ENCODE data around the gene ARHGAP36. TPM values are rescaled to one million over a fixed set of nuclear protein-coding genes. Genes with fewer than 3 reads are reported as not detected.

The ARHGAP36 gene
- polyA plus RNA-seq, 1 donor from 2014 or later = 6.7 TPM

GRCh38 chrX:131063613-131064012, 5.5 kb downstream of the ARHGAP36 start:
- Histone ChIP-seq H2AFZ (ENCODE audit: low read depth, low read length) (no peak overlapping the region), H3F3A (ENCODE audit: insufficient read depth, low read length, poor library complexity, severe bottlenecking) (no peaks in the 10 kb centered on the region), H3K4me2 (ENCODE audit: low read length) (no peak overlapping the region), H3K79me2 (replicated peaks; ENCODE audit: insufficient read depth, low read length) (peaks cover 11% of the 10 kb centered on the region), H3K9me3 (ENCODE audit: low read length) (no peaks in the 10 kb centered on the region), H3K4me3 (ENCODE audit: low read length) (peak overlapping the region; percentile 71), H3K9me2 (ENCODE audit: insufficient read depth, low read length) (no peaks in the 10 kb centered on the region), H3K36me3 (ENCODE audit: insufficient read depth, low read length) (no peaks in the 10 kb centered on the region), H3K27me3 (ENCODE audit: insufficient read depth, low read depth, low read length) (no peaks in the 10 kb centered on the region), H3K9ac (ENCODE audit: low read length) (no peak overlapping the region), H3K27ac (ENCODE audit: low read length) (no peak overlapping the region), H4K20me1 (ENCODE audit: insufficient read depth) (no peaks in the 10 kb centered on the region)
- no peak for TF ChIP-seq TAF1 (IDR thresholded peaks at IDR 0.05; ENCODE audit: low read depth)
- no peak for TF ChIP-seq REST (IDR thresholded peaks at IDR 0.05; ENCODE audit: borderline replicate concordance)
- TF ChIP-seq RAD21 (conservative IDR thresholded peaks at IDR 0.05) = peak; percentile 26
- TF ChIP-seq SMC3 (conservative IDR thresholded peaks at IDR 0.05; ENCODE audit: poor library complexity) = no peak
- no peak for TF ChIP-seq POLR2AphosphoS5 (IDR thresholded peaks at IDR 0.05)
- no peak for TF ChIP-seq EP300 (conservative IDR thresholded peaks at IDR 0.05; ENCODE audit: poor library complexity, severe bottlenecking)
- no peak for TF ChIP-seq MXI1 (conservative IDR thresholded peaks at IDR 0.05; ENCODE audit: poor library complexity, severe bottlenecking)
- no peak for TF ChIP-seq EZH2 (IDR thresholded peaks at IDR 0.05; ENCODE audit: borderline replicate concordance, insufficient read depth, low read length, poor library complexity, severe bottlenecking)
- TF ChIP-seq CTCF (IDR thresholded peaks at IDR 0.05; ENCODE audit: poor library complexity, severe bottlenecking) = peak; percentile 27

GRCh38 chrX:131066237-131066636, 8.1 kb downstream of the ARHGAP36 start:
- Histone ChIP-seq H3K27ac (ENCODE audit: low read length) (peak overlapping the region; percentile 74), H3K79me2 (replicated peaks; ENCODE audit: insufficient read depth, low read length) (peaks cover 11% of the 10 kb centered on the region), H3K9ac (ENCODE audit: low read length) (peak overlapping the region; percentile 42), H3K9me3 (ENCODE audit: low read length) (no peaks in the 10 kb centered on the region), H3K27me3 (ENCODE audit: insufficient read depth, low read depth, low read length) (no peaks in the 10 kb centered on the region), H3K4me2 (ENCODE audit: low read length) (no peak overlapping the region), H3K36me3 (ENCODE audit: insufficient read depth, low read length) (no peaks in the 10 kb centered on the region), H3K9me2 (ENCODE audit: insufficient read depth, low read length) (no peaks in the 10 kb centered on the region), H3K4me3 (ENCODE audit: low read length) (peak overlapping the region; percentile 71), H4K20me1 (ENCODE audit: insufficient read depth) (no peaks in the 10 kb centered on the region), H2AFZ (ENCODE audit: low read depth, low read length) (no peak overlapping the region), H3F3A (ENCODE audit: insufficient read depth, low read length, poor library complexity, severe bottlenecking) (no peaks in the 10 kb centered on the region)
- TF ChIP-seq EP300 (conservative IDR thresholded peaks at IDR 0.05; ENCODE audit: poor library complexity, severe bottlenecking) = no peak

- H3F3A ChIP-seq (ENCODE audit: insufficient read depth, low read length, poor library complexity, severe bottlenecking) = no peaks in the 10 kb centered on the region
- H3K27me3 ChIP-seq (ENCODE audit: insufficient read depth, low read depth, low read length) = no peaks in the 10 kb centered on the region
- H2AFZ ChIP-seq (ENCODE audit: low read depth, low read length) = no peak overlapping the region
- peak overlapping the region; percentile 68 for H3K9ac ChIP-seq (ENCODE audit: low read length)
- no peaks in the 10 kb centered on the region for H3K9me3 ChIP-seq (ENCODE audit: low read length)
- peak overlapping the region; percentile 74 for H3K27ac ChIP-seq (ENCODE audit: low read length)
- H3K79me2 ChIP-seq (replicated peaks; ENCODE audit: insufficient read depth, low read length) = peaks cover 11% of the 10 kb centered on the region
- H4K20me1 ChIP-seq (ENCODE audit: insufficient read depth) = no peaks in the 10 kb centered on the region
- no peaks in the 10 kb centered on the region for H3K9me2 ChIP-seq (ENCODE audit: insufficient read depth, low read length)
- H3K4me3 ChIP-seq (ENCODE audit: low read length) = peak overlapping the region; percentile 71
- TF ChIP-seq CTCF (IDR thresholded peaks at IDR 0.05; ENCODE audit: poor library complexity, severe bottlenecking) = no peak
- no peak for TF ChIP-seq TAF1 (IDR thresholded peaks at IDR 0.05; ENCODE audit: low read depth)
- TF ChIP-seq POLR2AphosphoS5 (IDR thresholded peaks at IDR 0.05) = no peak
- no peak for TF ChIP-seq SMC3 (conservative IDR thresholded peaks at IDR 0.05; ENCODE audit: poor library complexity)
- no peak for TF ChIP-seq REST (IDR thresholded peaks at IDR 0.05; ENCODE audit: borderline replicate concordance)
- TF ChIP-seq RAD21 (conservative IDR thresholded peaks at IDR 0.05) = no peak
- no peak for TF ChIP-seq MXI1 (conservative IDR thresholded peaks at IDR 0.05; ENCODE audit: poor library complexity, severe bottlenecking)
- TF ChIP-seq EP300 (conservative IDR thresholded peaks at IDR 0.05; ENCODE audit: poor library complexity, severe bottlenecking) = no peak
- no peak for TF ChIP-seq EZH2 (IDR thresholded peaks at IDR 0.05; ENCODE audit: borderline replicate concordance, insufficient read depth, low read length, poor library complexity, severe bottlenecking)
- H3K4me2 ChIP-seq (ENCODE audit: low read length) = no peak overlapping the region
- no peaks in the 10 kb centered on the region for H3K36me3 ChIP-seq (ENCODE audit: insufficient read depth, low read length)
Observed at GRCh38 chrX:131067216-131067615, 9.1 kb downstream of the ARHGAP36 start.

Data from neural cell (in vitro differentiated cells).